ENCODE measurements around the gene GPR15. TPM values are rescaled to one million over a fixed set of nuclear protein-coding genes. Genes with fewer than 3 reads are reported as not detected.

The GPR15 gene
- total RNA-seq, 1 experiment from 2014 or later: not detected

Small RNA genes lying within 50 kb of the gene (small RNA-seq; reads per million reads assigned to genes)
- not detected for gene RPL38P4

Other genes starting within 250 kb of the GPR15 start
- gene OR5H2, start 249.5 kb upstream of the GPR15 start, total RNA-seq (2014; rRNA removed; shearing (Covaris generic)): not detected in 2 replicates
- gene OR5K4, start 178.1 kb upstream of the GPR15 start, total RNA-seq (2014; rRNA removed; shearing (Covaris generic)): not detected in 2 replicates
- not detected in 2 replicates for gene OR5K3, start 141.3 kb upstream of the GPR15 start, total RNA-seq (2014; rRNA removed; shearing (Covaris generic))
- gene OR5K1, start 68.8 kb upstream of the GPR15 start, total RNA-seq (2014; rRNA removed; shearing (Covaris generic)): not detected in 2 replicates
- gene OR5K2, start 34.3 kb upstream of the GPR15 start, total RNA-seq (2014; rRNA removed; shearing (Covaris generic)): not detected in 2 replicates
- gene CLDND1, start 9.1 kb upstream of the GPR15 start, total RNA-seq (2014; rRNA removed; shearing (Covaris generic)): 25.1 and 31.5 TPM in 2 replicates
- 28.8 and 31.4 TPM in 2 replicates for gene CPOX, start 61.6 kb downstream of the GPR15 start, total RNA-seq (2014; rRNA removed; shearing (Covaris generic))
- gene ST3GAL6, start 231.4 kb downstream of the GPR15 start, total RNA-seq (2014; rRNA removed; shearing (Covaris generic)): 0.25 and 3.6 TPM in 2 replicates

Measured in HT-29 (cell line).